GM15510 (cell line): ENCODE measurements around the gene HID1.

Experiments used
- POLR2A ChIP-seq: IDR thresholded peaks from 3 replicates; pipeline ENCODE4 v1.6.1; 2011; ENCODE audit warnings: borderline replicate concordance; ENCODE audit not compliant: insufficient read length; ENCODE audit errors: extremely low read depth

The HID1 gene

DNA sequence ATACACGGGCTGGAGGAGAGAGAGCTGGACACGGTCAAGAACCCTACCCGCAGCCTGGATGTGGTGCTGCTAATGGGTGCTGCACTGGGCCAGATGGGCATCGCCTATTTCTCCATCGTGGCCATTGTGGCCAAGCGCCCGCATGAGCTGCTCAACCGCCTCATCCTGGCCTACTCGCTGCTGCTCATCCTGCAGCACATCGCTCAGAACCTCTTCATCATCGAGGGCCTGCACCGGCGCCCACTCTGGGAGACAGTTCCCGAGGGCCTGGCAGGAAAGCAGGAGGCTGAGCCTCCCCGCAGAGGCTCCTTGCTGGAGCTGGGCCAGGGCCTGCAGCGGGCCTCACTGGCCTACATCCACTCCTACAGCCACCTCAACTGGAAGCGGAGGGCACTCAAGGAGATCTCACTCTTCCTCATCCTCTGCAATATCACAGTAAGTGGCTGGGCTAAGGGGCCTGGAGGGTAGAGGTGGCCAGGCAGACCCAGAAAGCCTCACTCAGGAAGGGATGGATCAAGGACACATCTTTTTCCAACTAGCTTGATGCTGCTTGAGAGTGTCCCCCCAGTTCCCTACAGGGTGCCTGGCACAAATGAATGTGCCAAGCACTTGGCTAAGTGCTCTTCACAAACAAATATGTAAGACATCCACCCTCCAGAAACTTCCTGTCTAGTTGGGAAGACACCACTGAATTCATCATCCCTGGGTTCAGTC is 25.4 kb downstream of the HID1 start:
- TF ChIP-seq POLR2A, result no peak

DNA sequence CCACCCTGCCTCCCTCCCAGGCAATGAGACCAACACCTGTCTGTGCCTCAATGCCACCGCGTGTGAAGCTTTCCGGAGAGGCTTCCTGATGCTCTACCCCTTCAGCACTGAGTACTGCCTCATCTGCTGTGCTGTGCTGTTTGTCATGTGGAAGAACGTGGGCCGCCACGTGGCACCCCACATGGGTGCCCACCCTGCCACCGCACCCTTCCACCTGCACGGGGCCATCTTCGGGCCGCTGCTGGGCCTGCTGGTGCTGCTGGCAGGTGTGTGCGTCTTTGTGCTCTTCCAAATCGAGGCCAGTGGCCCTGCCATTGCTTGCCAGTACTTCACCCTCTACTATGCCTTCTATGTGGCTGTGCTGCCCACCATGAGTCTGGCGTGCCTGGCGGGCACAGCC is 25.9 kb downstream of the HID1 start:
- TF ChIP-seq POLR2A, result no peak

GRCh38 chr17:74945543-74945942 is 27.0 kb downstream of the HID1 start:
- no peak for TF ChIP-seq POLR2A

DNA sequence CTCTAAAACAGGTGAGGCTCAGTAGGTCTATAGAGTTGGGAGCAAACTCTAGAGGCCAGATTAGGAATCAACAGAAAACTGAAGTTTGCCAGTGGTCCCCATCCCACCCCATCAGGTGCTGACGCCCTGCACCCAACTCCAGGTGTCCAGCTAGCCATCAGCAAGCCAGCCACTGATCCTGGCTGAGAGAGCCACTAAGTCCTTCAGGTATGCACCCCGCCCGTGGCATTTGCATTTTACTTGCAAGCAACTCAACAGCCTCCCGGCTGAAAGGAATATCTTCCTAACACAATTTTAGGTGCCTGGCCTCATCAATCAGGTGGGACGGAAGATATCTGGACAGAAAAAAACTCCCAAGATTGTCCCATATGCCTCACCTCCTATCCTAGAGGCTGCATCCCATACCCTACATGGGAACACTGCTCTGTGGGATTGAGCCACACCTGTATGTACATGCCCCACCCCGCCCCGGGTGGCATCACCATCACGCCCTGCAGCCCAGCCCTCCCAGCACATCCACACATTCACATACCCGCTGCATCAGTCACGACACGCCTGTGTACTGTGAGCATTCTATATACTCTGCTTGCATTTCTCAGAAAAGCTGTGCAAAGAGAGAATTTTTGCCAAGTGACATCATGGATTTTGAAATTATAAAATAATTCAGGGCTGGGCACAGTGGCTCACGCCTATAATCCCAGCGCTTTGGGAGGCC is 28.6 kb downstream of the HID1 start:
- TF ChIP-seq POLR2A, result no peak

GRCh38 chr17:74941128-74941725 is 31.3 kb downstream of the HID1 start:
- no peak for TF ChIP-seq POLR2A

- TF ChIP-seq POLR2A, result no peak
Observed at GRCh38 chr17:74939534-74939933, 33.0 kb downstream of the HID1 start.

- no peak for TF ChIP-seq POLR2A
Observed at GRCh38 chr17:74938194-74938950, 34.2 kb downstream of the HID1 start.

DNA sequence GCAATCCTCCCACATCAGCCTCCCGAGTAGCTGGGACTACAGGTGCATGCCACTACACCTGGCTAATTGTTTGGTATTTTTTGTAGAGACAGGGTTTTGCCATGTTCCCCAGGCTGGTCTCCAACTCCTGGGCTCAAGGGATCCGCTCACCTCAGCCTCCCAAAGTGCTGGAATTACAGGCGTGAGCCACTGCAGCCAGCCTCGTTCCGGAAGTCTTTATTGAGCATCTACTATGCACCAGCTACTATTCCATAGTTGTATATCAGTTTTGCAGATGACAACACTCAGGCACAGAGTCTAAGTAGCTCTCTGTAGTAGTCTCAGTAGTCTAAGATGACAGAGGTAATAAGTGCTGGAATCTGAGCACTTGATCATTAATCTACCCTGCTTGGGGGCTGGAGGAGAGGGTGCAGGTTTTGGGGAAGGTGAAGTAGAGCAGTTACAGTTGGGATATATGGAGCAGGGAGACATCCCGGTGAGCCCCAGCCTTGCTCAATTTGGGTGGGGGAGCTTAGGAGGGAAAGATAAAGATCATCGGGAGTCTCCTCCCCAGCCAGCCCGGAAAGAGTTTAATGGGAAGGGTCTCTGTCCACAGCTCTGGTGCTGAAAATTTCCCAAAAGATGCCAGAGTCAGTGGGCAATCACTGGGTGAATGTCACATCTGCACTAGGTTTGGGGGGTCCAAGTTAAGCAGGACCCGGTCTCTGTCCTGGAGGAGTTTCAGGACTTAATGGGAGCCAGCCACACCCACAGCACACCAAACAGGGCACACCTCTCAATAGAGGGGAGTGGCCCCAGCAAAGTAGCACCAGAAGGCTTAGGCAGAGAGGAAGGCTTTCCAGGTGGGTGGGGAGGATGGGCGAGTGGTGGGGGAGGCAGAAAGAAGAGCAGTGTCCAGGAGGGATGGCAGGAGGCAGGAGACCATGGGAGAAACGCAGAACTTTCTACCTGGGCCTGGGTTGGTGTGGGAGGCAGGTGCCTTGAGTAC is 35.2 kb downstream of the HID1 start:
- TF ChIP-seq POLR2A, result no peak

GRCh38 chr17:74936470-74936799 is 36.1 kb downstream of the HID1 start:
- no peak for TF ChIP-seq POLR2A

GRCh38 chr17:74935585-74936469 is 36.7 kb downstream of the HID1 start, which contains the start of gene OTOP3:
Gene OTOP3 (plus strand): TSS chr17:74935898. CDS start chr17:74935922, 24 bp downstream.
- TF ChIP-seq POLR2A, result no peak

- TF ChIP-seq POLR2A, result no peak
Observed at GRCh38 chr17:74935048-74935447, 37.5 kb downstream of the HID1 start.

GRCh38 chr17:74930535-74931036 is 42.0 kb downstream of the HID1 start:
- TF ChIP-seq POLR2A, result no peak

DNA sequence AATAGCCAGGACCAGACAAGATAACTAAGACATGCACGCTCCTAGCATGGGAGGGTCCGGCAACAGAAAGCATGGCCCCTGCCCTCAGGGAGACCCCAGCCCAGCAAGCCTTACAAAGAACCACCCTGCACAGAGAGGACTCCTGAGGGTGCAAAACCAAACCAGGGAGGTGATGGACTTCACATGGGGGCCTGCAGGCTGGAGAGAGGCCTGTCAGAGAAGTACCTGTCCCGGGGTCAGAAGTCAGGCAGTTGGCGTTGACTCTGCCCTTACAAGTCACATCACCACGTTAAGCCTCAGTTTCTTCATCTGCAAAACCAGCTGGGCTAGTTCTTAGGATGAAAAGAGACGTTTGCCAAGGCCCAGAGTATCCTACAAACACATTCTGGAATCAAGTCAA is 43.8 kb downstream of the HID1 start:
- TF ChIP-seq POLR2A, result no peak
